Measurements from ENCODE around the gene NFKBIB.

- TF ChIP-seq CTCF (IDR thresholded peaks at IDR 0.05), result no peak
- TF ChIP-seq, protein P1, sequence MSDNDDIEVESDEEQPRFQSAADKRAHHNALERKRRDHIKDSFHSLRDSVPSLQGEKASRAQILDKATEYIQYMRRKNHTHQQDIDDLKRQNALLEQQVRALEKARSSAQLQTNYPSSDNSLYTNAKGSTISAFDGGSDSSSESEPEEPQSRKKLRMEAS (CRISPR knock-in tag; IDR thresholded peaks at IDR 0.05), result no peak
- no peak for TF ChIP-seq FOXJ3 (CRISPR knock-in tag; IDR thresholded peaks at IDR 0.05; ENCODE audit: borderline replicate concordance)
- TF ChIP-seq, protein P2, sequence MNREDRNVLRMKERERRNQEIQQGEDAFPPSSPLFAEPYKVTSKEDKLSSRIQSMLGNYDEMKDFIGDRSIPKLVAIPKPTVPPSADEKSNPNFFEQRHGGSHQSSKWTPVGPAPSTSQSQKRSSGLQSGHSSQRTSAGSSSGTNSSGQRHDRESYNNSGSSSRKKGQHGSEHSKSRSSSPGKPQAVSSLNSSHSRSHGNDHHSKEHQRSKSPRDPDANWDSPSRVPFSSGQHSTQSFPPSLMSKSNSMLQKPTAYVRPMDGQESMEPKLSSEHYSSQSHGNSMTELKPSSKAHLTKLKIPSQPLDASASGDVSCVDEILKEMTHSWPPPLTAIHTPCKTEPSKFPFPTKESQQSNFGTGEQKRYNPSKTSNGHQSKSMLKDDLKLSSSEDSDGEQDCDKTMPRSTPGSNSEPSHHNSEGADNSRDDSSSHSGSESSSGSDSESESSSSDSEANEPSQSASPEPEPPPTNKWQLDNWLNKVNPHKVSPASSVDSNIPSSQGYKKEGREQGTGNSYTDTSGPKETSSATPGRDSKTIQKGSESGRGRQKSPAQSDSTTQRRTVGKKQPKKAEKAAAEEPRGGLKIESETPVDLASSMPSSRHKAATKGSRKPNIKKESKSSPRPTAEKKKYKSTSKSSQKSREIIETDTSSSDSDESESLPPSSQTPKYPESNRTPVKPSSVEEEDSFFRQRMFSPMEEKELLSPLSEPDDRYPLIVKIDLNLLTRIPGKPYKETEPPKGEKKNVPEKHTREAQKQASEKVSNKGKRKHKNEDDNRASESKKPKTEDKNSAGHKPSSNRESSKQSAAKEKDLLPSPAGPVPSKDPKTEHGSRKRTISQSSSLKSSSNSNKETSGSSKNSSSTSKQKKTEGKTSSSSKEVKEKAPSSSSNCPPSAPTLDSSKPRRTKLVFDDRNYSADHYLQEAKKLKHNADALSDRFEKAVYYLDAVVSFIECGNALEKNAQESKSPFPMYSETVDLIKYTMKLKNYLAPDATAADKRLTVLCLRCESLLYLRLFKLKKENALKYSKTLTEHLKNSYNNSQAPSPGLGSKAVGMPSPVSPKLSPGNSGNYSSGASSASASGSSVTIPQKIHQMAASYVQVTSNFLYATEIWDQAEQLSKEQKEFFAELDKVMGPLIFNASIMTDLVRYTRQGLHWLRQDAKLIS (CRISPR knock-in tag; IDR thresholded peaks at IDR 0.05; ENCODE audit: borderline replicate concordance), result no peak
- no peak for TF ChIP-seq IRF1 (CRISPR knock-in tag; IDR thresholded peaks at IDR 0.05)
- TF ChIP-seq CREM (CRISPR knock-in tag; IDR thresholded peaks at IDR 0.05), result no peak
- no peak for TF ChIP-seq ZNF281 (CRISPR knock-in tag; IDR thresholded peaks at IDR 0.05)
- no peak for TF ChIP-seq CREB1 (CRISPR knock-in tag; IDR thresholded peaks at IDR 0.05)
- TF ChIP-seq, protein P3, sequence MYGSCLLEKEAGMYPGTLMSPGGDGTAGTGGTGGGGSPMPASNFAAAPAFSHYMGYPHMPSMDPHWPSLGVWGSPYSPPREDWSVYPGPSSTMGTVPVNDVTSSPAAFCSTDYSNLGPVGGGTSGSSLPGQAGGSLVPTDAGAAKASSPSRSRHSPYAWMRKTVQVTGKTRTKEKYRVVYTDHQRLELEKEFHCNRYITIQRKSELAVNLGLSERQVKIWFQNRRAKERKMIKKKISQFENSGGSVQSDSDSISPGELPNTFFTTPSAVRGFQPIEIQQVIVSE (CRISPR knock-in tag; IDR thresholded peaks at IDR 0.05; ENCODE audit: borderline replicate concordance), result no peak
Observed at GRCh38 chr19:38890686-38891085, 9.1 kb upstream of the NFKBIB start.

All from WTC11 (cell line).